8988T (cell line): Measurements from ENCODE around the gene ZNF322.
"Not testable (repeated sequence)": the region's sequence is repeated elsewhere in the genome, so short reads cannot be mapped to it uniquely, and the experiment has no call there.

Source experiments
- DNase-seq: peaks from one replicate; pipeline ENCODE4 v3.0.0; 2011

Gene ZNF322, protein sequence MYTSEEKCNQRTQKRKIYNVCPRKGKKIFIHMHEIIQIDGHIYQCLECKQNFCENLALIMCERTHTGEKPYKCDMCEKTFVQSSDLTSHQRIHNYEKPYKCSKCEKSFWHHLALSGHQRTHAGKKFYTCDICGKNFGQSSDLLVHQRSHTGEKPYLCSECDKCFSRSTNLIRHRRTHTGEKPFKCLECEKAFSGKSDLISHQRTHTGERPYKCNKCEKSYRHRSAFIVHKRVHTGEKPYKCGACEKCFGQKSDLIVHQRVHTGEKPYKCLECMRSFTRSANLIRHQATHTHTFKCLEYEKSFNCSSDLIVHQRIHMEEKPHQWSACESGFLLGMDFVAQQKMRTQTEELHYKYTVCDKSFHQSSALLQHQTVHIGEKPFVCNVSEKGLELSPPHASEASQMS

DNA sequence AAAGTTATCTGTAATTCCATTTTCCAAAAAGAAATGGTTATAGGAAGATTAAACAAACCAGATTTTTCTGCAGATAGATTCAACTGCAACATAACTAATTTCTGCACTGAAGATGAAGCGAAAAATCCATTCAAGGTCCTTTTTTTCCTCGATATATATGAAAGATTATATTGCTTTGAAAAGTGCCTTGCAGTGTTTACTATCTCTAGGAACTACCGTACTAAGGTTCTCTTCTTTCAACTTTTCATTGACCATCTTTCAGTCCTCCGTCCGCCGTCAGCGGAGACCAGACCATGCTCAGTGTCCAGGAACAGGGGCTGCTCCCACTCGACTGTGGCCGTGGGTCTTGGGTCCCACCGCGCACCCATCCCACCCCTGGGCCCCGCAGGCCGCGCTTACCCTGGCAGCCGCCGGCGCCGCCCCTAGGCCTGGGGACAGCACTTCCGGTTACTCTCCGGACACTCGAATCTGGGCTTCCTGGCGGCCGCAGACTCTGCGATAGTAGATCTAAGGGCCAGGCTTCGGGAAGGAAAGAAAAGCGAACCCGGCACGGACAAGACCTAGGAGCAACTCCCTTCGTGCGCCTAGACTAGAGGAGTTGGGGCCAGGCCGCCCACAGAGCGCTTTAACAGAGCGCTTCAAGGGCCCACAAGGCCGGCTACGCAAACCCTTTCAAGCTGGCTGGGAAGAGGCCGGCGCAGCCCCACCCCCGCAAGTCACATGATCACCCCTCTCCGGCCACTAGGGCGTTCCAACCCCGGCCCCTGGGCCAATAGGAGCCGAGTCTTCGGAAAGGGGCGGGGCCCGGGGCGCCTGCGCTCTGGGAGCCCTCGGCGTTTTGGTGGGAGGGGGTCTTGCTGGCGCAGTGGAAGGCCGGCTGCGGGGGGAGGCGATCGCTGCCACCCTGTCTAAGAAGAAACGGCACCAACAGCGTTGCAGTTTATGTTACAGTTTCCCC lies at the start of gene ZNF322:
Gene ZNF322 (minus strand): TSS at position 705 of the 958 bp plus-strand sequence. CDS start 21,193 bp downstream, outside the sequence.
- peak; percentile 75 for DNase-seq

- not testable (repeated sequence) for DNase-seq
Observed at GRCh38 chr6:26705780-26706179, 46.2 kb upstream of the ZNF322 start.

- DNase-seq, result not testable (repeated sequence)
Observed at GRCh38 chr6:26705352-26705751, 45.8 kb upstream of the ZNF322 start.

- DNase-seq, result not testable (repeated sequence)
Observed at GRCh38 chr6:26701023-26701747, 41.6 kb upstream of the ZNF322 start.

DNA sequence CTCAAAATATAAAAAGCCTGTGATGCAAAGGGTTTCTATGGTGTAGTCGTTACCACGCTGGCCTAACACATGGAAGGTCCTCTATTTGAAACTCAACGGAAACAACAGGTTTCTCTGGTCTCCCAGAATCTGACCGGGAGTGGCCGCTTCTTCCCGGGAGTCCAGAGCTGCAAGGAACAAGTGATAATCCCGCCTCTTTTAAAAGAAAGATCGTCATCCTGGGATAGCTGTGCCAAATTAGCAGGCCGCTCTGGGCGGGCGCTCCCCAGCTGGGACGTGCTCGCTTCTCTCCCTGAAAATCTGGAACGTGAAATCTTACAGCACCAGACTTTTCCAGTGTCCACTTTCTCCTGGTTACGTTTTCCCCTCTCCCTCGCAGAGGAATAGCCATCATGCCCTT lies 38.0 kb upstream of the ZNF322 start:
- DNase-seq, result not testable (repeated sequence)

DNA sequence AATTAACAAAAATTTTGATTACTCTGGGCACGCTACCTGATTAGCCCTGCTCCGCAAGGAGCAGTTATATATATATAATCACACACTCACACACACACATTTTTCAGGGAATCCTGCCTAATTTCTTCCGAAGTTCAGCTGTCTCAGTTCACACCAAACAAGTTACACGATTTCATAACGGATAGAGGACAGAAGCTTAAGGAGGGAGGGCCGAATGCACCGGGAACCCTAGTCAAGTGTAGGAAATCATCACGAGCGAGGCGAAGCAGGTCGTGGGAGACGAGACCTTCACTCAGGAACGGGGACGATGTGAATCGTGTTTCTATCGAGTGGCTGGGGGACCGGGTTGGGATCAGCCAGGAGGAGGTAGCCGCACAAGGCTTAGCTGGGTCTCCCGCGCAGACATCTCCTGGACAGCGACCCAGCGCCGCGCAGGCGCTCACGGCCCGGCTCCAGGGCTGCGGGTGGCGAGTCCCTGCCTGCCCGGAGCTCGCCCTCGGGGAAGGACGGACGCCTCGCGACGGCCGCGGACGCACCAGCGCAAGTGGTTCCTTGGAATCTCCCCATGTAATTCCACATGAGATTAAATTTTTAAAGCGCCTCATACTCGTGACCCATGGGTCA lies 29.9 kb upstream of the ZNF322 start:
- not testable (repeated sequence) for DNase-seq

DNA sequence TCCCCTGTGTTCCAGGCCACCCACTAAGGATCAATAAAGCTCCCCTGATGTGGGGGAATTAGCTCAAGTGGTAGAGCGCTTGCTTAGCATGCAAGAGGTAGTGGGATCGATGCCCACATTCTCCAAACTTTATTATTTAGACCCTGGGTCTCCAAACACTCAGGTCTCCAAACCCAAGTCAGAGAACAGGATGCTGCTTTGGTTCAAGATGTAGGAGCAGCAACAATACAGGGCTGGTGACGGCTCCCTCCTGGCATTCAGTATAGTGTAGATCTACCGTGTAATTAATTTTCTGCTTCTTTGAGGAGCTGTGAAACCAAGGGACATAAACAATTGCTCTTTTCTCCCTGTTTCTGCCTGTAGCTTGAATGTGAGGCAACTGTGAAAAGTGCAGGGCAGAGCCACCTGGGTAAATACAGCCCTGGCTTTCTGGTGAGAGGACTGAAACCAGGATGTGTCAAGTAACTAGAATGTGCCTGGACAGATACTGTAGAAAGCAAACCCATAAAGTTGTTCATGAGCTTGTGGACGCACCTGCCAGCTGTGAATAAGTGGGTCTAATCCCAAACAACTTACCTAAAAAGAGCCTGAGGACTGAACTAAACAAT lies 23.0 kb upstream of the ZNF322 start:
- not testable (repeated sequence) for DNase-seq

- not testable (repeated sequence) for DNase-seq
Observed at GRCh38 chr6:26673287-26673686, 13.7 kb upstream of the ZNF322 start.

DNA sequence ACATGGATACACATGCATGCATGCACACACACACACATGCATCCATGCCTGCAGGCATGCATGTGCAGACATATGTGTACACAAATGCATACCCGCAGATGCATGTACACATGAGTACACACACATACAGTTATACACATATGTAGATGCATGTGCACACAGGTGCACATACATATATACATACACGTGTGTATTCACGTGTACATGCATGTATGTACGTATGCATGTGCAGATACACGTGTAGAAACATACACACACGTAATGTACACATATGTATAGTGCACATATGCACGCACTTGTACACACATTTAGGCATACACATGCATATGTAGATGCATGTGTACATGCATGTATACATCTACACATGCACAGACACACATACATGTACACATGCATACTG lies 11.0 kb upstream of the ZNF322 start:
- DNase-seq, result not testable (repeated sequence)

- DNase-seq, result not testable (repeated sequence)
Observed at GRCh38 chr6:26670003-26670402, 10.5 kb upstream of the ZNF322 start.

- DNase-seq, result no peak
Observed at GRCh38 chr6:26660000-26660361, 435 bp upstream of the ZNF322 start.

GRCh38 chr6:26657256-26657655 lies 2.3 kb downstream of the ZNF322 start:
- no peak for DNase-seq

GRCh38 chr6:26653007-26653406 lies 6.5 kb downstream of the ZNF322 start:
- DNase-seq, result no peak

DNA sequence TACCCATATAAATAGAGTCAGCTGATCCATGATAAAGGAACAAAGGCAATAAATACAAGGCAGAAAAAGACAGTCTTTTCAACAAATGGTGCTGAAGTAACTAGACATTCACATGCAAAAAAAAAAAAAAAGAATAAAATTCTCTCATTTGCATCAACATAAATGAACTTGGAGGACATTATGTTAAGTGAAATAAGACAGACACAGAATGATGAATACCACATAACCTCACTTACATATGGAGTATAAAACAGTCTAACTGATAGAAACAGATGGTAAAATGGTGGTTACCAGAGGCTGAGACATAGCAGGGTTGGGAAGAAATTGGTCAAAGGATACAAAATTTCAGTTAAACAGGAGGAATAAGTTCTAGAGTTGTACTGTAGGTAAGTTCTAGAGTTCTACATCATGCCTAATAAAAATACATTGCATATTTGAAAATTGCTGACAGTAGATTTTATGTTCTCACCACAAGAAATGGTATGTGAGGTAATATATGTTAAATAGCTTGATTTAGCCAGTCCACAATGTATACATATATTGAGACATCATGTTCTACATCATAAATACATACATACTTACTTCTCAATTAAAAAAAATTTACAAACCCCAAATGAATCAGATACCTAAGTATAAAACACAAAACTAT lies 8.3 kb downstream of the ZNF322 start:
- DNase-seq, result no peak

GRCh38 chr6:26646074-26646473 lies 13.5 kb downstream of the ZNF322 start:
- DNase-seq, result no peak

GRCh38 chr6:26640806-26641205 lies 18.7 kb downstream of the ZNF322 start:
- DNase-seq, result no peak

GRCh38 chr6:26629359-26629758 lies 30.2 kb downstream of the ZNF322 start:
- no peak for DNase-seq

DNA sequence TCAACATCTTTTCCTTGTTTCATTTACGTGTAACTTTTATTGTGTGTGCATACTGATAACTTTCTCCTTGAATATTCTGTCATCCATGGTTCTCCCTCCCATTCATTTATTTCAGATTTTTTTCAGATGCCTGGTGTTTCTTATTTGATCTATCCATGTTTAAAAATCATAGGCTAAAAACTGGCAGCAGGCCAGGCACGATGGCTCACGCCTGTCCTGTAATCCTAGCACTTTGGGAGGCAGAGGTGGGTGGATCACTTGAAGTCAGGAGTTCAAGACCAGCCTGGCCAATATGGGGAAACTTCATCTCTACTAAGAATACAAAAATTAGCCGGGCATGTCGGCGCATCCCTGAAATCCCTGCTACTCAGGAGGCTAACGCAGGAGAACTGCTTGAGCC lies 31.7 kb downstream of the ZNF322 start:
- DNase-seq, result no peak

GRCh38 chr6:26624557-26624956 lies 35.0 kb downstream of the ZNF322 start:
- no peak for DNase-seq

GRCh38 chr6:26623339-26623859 lies 36.1 kb downstream of the ZNF322 start:
- no peak for DNase-seq
